ENCODE results near the gene ERICH6.

- TF ChIP-seq CTCF (IDR thresholded peaks at IDR 0.05) = no peak
- TF ChIP-seq POLR2A (IDR thresholded peaks at IDR 0.05) = no peak
These were observed at the start of gene ERICH6 for GRCh38 chr3:150703756-150704344.
